SU-DHL-6 (cell line): ENCODE data around the gene FBN2.

Source experiments
- H2AFZ ChIP-seq: fragments of 200-600 bp; sonication (generic); 2 replicates; pipeline ENCODE4 v1.6.1; 2014; ENCODE audit warnings: low read depth, mild to moderate bottlenecking, moderate library complexity, mixed read lengths, antibody characterized with exemption, low read length; ENCODE audit not compliant: severe bottlenecking
- H3F3A ChIP-seq: fragments of 200-600 bp; shearing (Covaris generic); 2 replicates; pipeline ENCODE4 v1.6.0; 2016; ENCODE audit warnings: antibody characterized with exemption, mild to moderate bottlenecking; ENCODE audit not compliant: insufficient read depth
- H3K27ac ChIP-seq: fragments of 200-600 bp; sonication (generic); 2 replicates; pipeline ENCODE4 v1.5.1; 2016; ENCODE audit warnings: low read depth, mild to moderate bottlenecking, low read length, moderate library complexity, mixed read lengths
- H3K27me3 ChIP-seq: fragments of 200-600 bp; sonication (generic), shearing (Covaris generic); 2 replicates; pipeline ENCODE4 v1.6.0; 2014; ENCODE audit warnings: mild to moderate bottlenecking, low read length
- H3K36me3 ChIP-seq: fragments of 200-600 bp; sonication (generic); 2 replicates; pipeline ENCODE4 v1.6.1; 2014; ENCODE audit warnings: mild to moderate bottlenecking, low read length, mixed read lengths
- H3K4me2 ChIP-seq: fragments of 300-600, 200-600 bp; shearing (Covaris generic), sonication (generic); 2 replicates; pipeline ENCODE4 v1.6.0; 2014; ENCODE audit warnings: low read length, low read depth, mild to moderate bottlenecking; ENCODE audit not compliant: poor library complexity, severe bottlenecking
- H3K4me3 ChIP-seq: fragments of 200-600 bp; sonication (generic); 2 replicates; pipeline ENCODE4 v1.5.1; 2014; ENCODE audit warnings: antibody characterized with exemption, low read length, mild to moderate bottlenecking, mixed read lengths; ENCODE audit not compliant: insufficient read depth, poor library complexity, severe bottlenecking
- H3K79me2 ChIP-seq: fragments of 200-600 bp; sonication (generic); 2 replicates; pipeline ENCODE4 v1.6.1; 2014; ENCODE audit warnings: mild to moderate bottlenecking, low read length, moderate library complexity; ENCODE audit not compliant: insufficient read depth
- H3K9ac ChIP-seq: fragments of 200-600 bp; sonication (generic); 2 replicates; pipeline ENCODE4 v1.7.0; 2014; ENCODE audit warnings: mild to moderate bottlenecking, low read length
- H3K9me2 ChIP-seq: fragments of 200-600 bp; sonication (generic); replicated peaks from 2 replicates; pipeline ENCODE4 v1.6.1; 2014; ENCODE audit warnings: low read length; ENCODE audit not compliant: insufficient read depth
- H3K9me3 ChIP-seq: fragments of 200-600 bp; sonication (generic); 2 replicates; pipeline ENCODE4 v1.6.1; 2014; ENCODE audit warnings: low read length, mixed read lengths; ENCODE audit not compliant: insufficient read depth
- H4K20me1 ChIP-seq: fragments of 200-600 bp; sonication (generic); 2 replicates; pipeline ENCODE4 v1.6.1; 2014; ENCODE audit warnings: low read depth, mild to moderate bottlenecking, antibody characterized with exemption, low read length, moderate library complexity, mixed read lengths
- EZH2phosphoT487 ChIP-seq: fragments of 200-600 bp; sonication (generic), shearing (Covaris generic); conservative IDR thresholded peaks from 2 replicates; pipeline ENCODE4 v1.6.1; 2018; ENCODE audit warnings: mild to moderate bottlenecking, antibody characterized with exemption, low read length, moderate library complexity, mixed read lengths
- TF ChIP-seq, protein P1 (sequence below): fragments of 200-600 bp; sonication (generic); IDR thresholded peaks from one replicate; pipeline ENCODE4 v1.5.1; 2017; ENCODE audit warnings: antibody characterized with exemption, mild to moderate bottlenecking, low read length, moderate library complexity; ENCODE audit not compliant: insufficient read depth, poor library complexity, severe bottlenecking

FBN2 gene

DNA sequence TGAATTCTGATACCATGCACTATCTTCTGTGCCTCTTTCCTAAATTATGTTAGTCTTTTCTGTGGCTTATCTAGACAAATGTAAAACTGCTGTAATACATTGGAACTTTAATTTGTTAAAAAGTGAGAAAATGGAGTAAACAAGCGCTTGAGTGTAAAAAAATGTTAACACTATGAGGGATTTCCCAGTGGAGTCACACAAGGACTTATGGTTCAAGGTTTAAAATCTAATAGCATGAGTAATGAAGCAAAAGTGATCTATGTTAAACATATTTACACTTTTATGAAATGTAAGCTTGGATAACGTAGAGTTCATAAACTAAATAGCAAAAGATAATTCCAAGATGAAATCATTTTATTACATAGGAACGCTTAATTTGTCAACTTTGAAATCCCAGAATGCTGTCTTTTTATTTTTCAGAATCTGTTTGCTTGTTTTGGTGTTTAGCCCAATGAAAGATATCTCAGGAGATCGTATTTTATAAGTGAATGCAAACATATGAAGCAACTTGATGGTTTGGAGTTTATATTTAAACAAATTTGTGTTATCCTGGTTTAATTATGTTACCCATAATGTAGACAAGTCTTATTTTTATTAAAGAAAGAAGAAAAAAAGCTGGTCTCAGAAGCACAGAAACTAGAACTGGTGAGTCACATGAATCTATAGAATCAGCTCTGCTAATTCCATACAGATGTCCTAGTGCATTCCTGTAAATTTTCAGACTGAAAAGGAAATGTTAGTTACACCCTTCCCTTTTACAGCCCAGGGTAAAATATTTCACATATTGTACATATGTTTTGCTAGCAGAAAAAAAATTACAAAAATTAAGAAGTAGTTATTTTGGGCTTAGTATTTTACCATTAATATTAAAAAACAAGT lies 34.2 kb upstream of the FBN2 start:
- H3K27ac ChIP-seq = no peak overlapping the region
- H3K36me3 ChIP-seq = no peaks in the 10 kb centered on the region
- no peak overlapping the region for H2AFZ ChIP-seq
- no peak overlapping the region for H3K9ac ChIP-seq
- TF ChIP-seq EZH2phosphoT487 = no peak
- H3K4me3 ChIP-seq = no peak overlapping the region
- no peaks in the 10 kb centered on the region for H4K20me1 ChIP-seq
- no peaks in the 10 kb centered on the region for H3K9me3 ChIP-seq
- no peaks in the 10 kb centered on the region for H3F3A ChIP-seq
- no peaks in the 10 kb centered on the region for H3K79me2 ChIP-seq
- H3K9me2 ChIP-seq = no peaks in the 10 kb centered on the region
- no peaks in the 10 kb centered on the region for H3K27me3 ChIP-seq
- no peak overlapping the region for H3K4me2 ChIP-seq

DNA sequence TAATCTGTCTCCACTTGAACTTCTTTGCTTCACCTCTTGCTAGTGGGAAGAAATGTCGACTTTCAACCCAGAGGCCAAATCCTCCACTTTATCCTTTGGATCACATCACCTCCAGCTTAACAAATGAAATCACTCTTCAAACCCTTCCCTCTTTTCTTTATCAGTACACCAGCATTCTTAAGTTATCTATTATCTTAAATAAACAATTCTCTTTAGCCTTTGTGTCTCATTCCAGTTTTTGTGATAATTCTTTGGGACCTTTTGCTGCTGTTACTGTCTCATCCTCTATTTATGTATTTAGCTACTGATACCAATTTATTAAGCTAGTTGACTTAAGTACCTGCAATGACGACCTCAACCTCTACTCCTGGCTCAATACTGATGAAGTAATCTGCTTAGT lies 28.1 kb upstream of the FBN2 start:
- Histone ChIP-seq H3K4me2 (no peak overlapping the region), H4K20me1 (no peaks in the 10 kb centered on the region), H3K27ac (no peak overlapping the region), H3K4me3 (no peak overlapping the region), H3F3A (no peaks in the 10 kb centered on the region), H3K9me2 (no peaks in the 10 kb centered on the region), H2AFZ (no peak overlapping the region), H3K9me3 (no peaks in the 10 kb centered on the region), H3K27me3 (no peaks in the 10 kb centered on the region), H3K36me3 (no peaks in the 10 kb centered on the region), H3K9ac (no peak overlapping the region), H3K79me2 (no peaks in the 10 kb centered on the region)
- TF ChIP-seq, protein P1, sequence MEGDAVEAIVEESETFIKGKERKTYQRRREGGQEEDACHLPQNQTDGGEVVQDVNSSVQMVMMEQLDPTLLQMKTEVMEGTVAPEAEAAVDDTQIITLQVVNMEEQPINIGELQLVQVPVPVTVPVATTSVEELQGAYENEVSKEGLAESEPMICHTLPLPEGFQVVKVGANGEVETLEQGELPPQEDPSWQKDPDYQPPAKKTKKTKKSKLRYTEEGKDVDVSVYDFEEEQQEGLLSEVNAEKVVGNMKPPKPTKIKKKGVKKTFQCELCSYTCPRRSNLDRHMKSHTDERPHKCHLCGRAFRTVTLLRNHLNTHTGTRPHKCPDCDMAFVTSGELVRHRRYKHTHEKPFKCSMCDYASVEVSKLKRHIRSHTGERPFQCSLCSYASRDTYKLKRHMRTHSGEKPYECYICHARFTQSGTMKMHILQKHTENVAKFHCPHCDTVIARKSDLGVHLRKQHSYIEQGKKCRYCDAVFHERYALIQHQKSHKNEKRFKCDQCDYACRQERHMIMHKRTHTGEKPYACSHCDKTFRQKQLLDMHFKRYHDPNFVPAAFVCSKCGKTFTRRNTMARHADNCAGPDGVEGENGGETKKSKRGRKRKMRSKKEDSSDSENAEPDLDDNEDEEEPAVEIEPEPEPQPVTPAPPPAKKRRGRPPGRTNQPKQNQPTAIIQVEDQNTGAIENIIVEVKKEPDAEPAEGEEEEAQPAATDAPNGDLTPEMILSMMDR = no peak
- no peak for TF ChIP-seq EZH2phosphoT487

DNA sequence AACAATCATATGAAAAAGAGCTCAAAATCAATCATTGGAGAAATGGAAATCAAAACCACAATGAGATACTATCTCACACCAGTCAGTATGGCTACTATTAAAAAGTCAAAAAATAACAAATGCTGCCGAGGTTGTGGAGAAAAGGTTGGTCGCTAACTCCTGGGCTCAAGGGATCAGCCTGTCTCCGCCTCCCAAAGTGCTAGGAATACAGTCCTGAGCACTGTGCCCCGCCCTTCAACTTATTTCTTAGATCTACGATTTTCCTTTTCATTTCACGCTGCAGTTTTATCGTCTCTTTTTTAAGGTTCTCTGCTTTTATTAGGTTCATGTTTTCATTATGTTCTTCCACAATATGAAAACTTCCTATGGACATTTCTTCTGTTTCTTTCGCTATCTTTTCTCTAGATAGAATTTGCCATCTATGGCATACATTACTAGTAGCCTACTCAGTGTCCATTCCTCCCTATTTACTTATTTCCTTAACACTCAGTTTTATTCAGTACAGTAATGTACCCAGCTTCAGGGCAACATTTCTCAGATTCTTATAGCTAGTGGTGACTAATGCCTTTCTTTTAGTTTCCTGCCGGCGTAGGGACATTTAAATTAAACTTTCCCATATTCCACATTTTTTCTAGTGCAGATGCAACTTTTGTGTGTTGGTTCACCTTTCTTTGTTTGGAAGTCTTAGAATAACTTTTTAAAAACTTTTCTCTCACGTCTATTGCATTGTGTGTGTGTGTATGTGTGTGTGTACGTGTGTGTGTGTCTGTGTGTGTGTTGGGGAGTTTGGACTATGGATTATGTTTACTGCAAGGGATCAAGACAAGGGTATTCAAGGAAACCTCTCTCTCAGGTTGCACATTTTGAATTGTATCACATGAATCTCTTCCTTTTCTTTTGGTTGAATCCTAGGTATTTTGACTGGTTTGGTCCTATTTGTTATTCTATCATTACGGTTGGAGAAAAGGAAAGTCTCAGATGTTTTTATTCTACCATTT lies 21.6 kb upstream of the FBN2 start:
- Histone ChIP-seq H4K20me1 (no peaks in the 10 kb centered on the region), H3F3A (no peaks in the 10 kb centered on the region), H3K4me2 (no peak overlapping the region), H2AFZ (no peak overlapping the region), H3K9ac (no peak overlapping the region), H3K4me3 (no peak overlapping the region), H3K79me2 (no peaks in the 10 kb centered on the region), H3K27me3 (no peaks in the 10 kb centered on the region), H3K36me3 (no peaks in the 10 kb centered on the region), H3K9me3 (no peaks in the 10 kb centered on the region), H3K27ac (no peak overlapping the region), H3K9me2 (no peaks in the 10 kb centered on the region)
- TF ChIP-seq, protein P1 = no peak
- TF ChIP-seq EZH2phosphoT487 = no peak
